GM19455 (cell line): ENCODE data around the gene PLXNB1.

ENCODE experiments used
- ATAC-seq: cut with Tn5 transposase; IDR thresholded peaks from one replicate; pipeline ENCODE4 v1.9.1; 2021; ENCODE audit not compliant: unreplicated experiment

PLXNB1 gene

DNA sequence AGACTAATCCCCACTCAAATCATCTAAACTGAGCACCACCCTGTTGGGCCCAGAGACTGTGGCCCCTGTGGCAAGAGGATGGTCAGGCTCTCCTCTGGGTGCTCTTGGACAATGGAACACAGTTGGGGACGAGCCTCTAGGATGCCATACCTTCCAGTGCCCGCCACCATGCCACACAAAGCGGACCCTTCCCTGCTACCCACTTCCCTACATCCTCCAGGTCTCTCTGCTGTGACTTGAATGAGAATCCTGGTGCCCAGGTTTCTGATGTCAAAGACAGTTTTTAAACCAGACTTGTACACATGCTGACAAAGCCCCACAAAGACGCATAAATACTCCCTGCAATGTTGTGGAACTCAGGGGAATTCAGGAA is 5.3 kb upstream of the PLXNB1 start:
- no peak for ATAC-seq

DNA sequence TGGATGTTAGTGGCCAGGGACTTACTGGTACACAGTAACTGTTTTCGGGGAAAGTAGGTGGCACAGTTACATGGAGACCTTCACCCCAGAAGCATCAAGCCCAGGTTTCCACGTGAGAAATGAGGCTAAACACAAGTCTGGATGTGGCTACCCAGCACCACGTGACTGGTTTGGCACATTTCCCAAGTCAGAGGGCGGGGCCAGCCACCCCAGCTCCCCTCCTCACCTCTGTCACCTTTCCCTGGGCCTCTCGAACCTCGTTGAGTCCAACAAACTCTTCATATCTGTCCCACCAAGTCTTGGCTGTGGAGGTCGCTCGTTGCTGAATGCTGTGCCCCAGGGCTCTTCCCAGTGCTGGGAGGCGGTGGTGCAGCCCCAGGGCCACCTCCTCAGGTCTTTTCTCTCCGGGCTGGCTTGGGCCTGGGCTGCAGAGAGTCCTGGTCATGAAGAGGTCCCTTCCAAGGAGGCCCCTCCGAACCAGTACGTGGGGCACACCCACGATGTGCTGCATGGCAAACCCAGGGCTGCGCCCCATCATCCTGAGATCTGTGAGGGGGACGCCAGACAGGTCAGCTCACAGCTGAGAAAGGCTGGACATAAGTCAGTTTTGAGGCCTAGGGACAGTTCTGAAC is 4.8 kb upstream of the PLXNB1 start:
- no peak for ATAC-seq

GRCh38 chr3:48433472-48434118 is 3.7 kb upstream of the PLXNB1 start:
- ATAC-seq, result no peak

DNA sequence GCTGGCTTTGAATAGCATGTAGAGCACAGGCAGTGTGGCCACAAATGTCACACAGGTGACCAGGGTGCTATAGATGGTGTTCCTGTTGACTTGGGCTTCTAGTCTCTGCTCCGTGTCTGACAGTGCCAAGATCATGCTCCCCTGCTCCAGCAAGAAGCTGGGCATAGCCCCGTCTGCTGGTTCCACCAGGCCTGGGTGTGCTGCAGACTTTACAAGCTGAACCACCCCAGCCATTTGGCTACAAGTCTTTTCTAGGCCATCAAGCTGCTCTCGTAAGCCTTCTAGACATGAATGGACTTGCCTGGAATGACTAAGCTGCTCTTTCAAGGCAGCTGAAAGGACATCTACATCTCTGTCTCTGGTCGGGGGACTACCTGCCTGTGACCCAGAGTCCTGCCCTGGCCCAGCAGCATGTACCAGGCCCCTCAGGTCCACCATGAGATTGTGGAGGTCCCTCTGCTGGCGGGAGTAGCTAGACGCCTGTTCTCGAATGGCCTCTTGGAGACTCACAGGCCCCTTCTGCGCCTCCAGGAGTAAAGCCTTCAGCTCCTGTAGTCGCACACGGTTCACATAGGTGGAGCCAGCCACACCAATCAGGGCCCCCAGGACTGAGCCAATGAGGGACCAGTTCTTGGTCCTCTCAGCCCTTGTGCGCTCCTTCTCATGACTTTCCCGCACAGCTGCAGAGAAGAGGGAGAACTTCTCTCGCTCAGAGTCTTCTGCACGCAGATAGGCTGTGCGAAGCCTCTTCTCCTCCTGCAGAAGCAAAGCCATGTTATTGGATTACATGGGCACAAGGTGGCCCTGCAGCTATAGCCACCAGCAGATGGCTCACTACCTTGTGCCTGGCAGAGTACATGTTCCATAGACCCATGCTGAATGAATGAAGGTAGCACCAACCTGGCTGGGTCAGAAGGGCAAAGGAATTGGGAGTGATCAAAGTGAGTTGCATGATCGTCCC is 2.8 kb upstream of the PLXNB1 start:
- no peak for ATAC-seq

DNA sequence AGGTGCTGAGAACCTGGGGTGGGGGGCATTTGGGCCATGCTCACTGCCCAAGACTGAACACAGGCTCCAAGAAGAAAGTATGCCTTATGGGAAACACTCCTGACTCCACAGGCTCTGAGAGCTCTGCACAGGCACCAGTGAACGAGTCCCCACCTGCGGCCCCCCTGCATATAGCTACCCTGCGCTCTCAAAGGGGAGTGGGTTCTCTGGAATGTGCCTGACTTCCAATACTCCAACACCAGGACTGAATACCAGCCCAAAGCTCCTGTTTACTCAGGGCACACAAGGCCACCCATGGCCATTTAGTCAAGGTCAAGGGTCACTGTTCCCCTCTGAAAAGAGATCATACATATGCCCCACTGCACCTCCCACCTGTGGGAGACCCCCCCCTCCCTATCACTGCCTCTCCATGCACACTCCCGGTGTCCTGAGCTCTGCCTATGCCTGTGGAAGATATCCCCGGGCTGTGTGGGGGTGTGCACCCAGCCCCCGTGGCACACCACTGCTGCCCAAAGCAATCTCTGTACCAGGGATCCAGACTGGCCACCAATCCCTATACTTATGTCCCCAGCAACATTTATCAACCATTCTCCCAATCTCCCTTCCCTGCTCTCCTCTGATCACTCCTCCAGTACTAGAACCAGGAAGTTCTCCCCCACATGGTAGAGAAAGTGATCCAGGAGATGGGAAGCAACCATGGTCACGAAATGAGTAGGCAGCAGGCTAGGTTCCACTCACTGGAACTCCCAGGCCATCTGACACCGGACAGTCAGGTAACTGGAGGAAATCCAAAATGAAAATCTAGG is 1.5 kb upstream of the PLXNB1 start:
- ATAC-seq, result no peak

DNA sequence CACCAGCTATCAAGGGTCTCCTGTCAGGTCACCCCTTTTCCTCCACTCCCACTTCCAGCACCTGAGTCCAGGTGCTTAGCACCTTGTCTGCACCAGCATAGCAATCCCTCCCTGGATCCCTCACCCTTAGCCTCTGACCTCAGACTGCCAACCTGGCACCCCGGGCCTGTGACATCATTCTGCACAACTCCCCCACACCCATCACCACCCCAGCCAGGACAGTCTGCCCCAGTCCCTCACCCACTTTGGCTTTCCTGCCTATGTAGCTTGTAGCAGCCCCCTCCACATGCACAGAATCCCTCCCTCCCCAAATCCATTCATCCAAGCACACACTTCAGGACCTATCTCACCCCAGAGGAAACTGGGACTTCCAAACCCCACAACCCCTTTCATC is 819 bp upstream of the PLXNB1 start:
- no peak for ATAC-seq

DNA sequence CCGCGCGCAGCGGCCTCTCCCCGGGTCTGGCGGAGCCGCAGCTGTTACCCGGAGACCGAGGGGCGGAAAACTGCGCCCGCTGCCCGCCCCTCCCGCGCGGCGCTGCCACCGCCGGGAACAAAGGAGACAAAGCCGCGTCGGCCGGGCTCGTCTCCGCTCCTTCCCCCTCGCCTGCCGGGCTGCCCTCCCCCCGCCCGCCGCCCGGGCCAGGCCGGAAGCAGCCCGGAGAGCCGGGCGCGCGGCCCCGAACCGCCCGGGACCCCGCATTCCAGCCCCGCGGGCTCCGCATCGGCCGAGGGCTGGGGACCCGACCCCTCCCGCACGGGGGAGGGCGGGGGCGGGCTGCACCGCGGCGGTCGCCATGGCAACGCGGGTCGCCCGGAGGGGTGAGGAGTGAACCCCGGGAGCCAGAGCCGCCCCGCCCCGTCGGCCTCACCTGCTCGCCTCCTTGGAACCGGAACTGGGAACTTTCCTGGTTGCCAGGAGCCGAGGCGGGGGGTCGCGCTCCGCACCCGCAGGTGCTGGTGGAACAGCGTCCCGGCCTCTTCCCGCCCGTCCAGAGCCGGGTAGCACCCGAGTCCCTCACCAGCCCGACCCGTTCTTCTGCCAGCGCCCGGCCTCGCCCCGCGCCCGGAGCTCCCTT is 448 bp downstream of the PLXNB1 start:
- no peak for ATAC-seq

DNA sequence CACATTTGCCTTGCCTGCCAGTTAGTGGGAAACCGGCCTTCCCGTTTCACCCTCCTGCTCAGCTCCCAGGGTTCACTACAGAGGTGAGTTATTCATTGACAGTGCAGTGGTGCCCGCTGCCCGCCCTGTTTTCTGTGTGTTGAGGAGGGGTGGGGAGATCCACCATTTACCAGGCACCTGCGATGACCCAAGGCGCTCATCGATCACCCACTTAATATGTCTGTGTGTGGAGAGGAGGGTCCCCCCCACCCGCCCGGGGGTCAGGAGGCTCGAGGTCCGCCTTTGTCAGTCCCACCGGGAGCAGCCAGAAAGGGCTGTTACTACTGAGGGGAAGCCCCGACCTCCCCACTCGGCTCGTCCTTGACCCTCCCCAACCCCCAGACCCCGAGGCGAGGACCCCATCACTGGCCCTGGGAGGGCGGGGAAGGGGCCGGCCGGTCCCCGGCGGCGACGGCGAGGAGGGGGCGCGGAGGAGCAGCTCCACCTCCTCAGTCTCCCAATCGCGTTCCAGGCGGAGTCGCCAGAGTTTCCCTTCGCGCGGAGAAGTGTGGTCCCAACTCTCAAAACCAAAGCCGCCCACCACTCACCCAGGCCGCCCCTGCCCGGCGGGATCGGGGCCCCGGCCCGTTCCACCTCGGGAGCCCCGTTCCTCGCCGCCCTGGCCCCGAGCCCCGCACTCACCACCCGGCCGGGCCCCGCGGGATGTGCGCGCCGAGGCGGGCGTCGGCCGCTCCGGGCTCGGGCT is 1.1 kb downstream of the PLXNB1 start:
- ATAC-seq, result no peak

DNA sequence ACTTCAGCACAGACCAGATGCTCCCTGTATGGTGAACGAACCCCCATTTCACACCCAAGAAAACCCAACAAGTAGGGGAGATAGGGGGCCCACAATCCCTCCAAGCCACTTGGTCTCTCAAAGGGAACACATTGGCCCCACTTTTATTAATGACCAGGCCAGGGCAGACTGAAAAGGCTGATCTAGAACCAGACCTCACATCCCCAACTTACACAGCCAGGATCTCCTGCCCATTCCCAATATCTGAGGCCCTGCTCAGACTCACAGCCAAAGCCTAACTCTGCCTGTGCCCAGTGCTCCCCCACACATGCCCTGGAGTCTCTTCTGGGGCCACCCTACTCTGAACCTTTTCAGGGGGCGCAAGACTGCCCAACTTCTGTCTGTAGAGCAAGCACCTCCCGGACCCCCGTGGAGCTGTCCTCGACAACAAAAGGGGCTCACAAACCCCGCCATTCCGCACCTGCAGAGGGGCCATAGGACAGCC is 1.8 kb downstream of the PLXNB1 start:
- no peak for ATAC-seq

GRCh38 chr3:48427630-48427962 is 2.3 kb downstream of the PLXNB1 start:
- no peak for ATAC-seq

GRCh38 chr3:48426944-48427629 is 2.8 kb downstream of the PLXNB1 start:
- no peak for ATAC-seq

DNA sequence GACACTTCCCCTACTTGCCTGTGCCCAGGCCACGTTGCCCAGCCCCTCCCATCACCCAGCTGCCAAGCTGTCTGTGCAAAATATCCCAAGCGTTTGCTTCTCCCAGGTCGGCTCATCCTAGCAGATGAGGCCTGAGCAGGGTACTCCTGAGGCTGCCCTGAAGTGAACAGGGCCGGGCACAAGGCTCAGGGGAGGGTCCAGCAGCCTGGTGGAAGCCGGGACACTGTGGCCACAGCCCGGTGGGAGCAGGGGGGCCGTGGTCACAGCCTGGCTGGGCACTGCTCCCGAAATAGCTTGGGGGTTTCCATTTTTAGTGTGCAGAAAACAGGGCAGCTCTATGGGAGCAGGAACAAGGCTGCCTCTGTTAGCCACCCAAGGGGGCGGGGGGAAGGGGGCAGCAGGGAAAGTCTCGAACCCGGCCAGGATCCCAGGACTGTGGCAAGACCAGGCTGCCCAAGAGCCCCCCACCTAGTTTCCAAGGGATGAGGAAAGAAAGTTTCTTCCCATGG is 3.4 kb downstream of the PLXNB1 start:
- ATAC-seq, result no peak

GRCh38 chr3:48425281-48425812 is 4.5 kb downstream of the PLXNB1 start:
- no peak for ATAC-seq

- no peak for ATAC-seq
These were observed 5.8 kb downstream of the PLXNB1 start for GRCh38 chr3:48423883-48424695.

DNA sequence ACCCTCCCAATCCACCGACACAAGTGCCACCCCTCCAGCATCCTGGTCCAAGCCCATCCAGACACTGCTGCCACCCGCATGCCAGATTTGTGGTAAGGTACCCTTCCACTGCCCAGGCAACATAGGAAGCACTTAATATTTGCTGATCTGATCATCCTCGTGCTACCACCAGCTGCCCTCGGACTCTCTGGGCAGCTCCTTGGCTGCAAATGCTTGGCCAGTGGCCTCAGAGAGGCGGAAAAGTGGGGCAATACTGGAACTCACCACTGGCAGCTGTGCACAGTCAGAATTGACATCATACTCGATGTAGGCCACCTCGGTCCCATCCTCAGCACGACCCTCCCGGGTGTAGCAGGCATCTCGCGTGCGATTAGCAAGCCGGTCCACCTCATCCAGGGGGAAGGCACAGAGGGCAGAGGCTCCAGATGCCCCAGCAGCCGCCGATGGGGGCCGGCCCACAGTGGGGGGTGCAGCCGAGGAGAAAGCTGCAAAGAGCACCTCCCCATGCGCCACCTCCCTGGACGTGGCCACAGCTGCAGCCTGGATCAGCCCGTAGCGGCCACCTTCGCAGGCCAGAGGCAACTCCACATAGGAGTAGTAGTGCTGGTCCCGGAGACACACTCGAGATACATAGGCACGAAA is 6.5 kb downstream of the PLXNB1 start:
- ATAC-seq, result no peak

DNA sequence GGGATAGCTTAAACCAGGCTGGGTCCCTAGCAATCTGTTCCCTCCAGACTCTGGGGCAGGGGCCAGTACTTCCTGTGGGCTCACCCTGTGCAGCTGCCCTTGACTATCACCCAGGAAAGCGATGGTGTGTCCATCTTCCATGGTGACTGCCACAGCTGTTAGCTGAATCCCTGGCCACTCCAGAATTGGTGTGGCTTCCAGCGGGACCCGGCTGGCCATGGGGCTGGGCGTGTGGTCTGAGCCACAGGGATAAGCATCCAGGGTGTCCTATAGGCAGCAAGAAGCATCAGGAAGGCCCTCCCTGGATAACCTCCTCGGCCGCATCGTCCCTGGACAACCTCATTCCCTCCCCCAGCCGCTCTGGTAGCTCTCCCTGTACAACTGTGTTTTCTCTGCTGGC is 7.2 kb downstream of the PLXNB1 start:
- no peak for ATAC-seq

DNA sequence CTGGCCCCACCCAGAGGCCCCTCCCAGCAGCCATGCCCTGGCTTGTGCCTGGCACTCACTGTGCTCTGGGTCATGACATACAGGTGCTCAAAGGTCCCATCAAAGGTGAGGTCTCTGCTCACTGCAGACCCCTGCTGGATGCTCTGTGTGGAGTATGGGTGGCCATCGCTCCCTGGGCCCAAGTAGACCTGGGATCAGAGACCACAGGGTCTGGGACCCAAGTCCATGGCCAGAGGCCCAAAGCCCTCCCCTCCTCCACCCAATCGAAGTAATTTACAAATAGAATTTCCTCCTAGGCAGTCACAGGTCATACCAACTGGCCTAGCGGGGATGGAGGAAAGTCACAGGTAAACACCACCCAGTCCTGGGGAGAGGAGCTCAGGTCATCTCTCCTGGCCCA is 7.6 kb downstream of the PLXNB1 start:
- no peak for ATAC-seq

DNA sequence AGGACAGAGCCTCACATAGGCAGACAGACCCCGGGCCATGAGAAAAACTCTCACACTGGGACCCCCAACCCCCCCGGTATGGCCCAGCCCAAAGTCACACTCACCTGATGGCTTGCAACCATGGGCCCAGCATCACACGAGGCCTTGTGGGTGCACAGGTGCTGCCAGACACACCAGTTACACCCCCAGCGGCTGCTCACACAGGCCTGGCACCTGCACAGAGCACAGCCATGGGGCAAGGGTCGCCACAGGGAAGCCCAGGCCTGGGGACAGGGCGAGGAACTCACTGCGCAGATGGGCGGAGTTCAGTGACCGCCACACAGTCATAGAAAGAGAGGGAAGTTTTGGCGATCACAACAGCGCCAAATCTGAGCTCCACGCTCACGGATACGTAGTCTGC is 9.3 kb downstream of the PLXNB1 start:
- ATAC-seq, result no peak
